ENCODE data around the gene CCL26.
"Not testable (repeated sequence)": the region's sequence is repeated elsewhere in the genome, so short reads cannot be mapped to it uniquely, and the experiment has no call there.

CCL26 gene

DNA sequence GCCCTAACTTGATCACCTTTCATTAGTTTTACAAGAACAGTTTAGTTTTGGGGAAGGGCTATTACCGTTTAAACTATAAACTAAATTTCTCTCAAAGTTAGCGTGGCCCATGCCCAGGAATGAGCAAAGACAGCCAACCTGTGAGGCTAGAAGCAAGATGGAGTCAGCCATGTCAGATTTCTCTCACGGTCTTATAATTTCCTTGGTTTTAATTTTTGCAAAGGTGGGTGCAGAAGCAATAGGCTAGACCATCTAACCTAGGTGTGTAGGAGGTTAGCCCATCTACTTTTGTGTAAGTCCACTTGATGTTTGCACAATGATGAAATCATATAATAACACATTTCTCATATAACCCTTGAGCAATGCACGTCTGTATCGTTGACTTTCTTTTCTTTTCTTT is 32.7 kb upstream of the CCL26 start:
- H3K27ac ChIP-seq, result no peak overlapping the region
- no peak for TF ChIP-seq ZFX (IDR thresholded peaks at IDR 0.05)
- TF ChIP-seq, protein P1, sequence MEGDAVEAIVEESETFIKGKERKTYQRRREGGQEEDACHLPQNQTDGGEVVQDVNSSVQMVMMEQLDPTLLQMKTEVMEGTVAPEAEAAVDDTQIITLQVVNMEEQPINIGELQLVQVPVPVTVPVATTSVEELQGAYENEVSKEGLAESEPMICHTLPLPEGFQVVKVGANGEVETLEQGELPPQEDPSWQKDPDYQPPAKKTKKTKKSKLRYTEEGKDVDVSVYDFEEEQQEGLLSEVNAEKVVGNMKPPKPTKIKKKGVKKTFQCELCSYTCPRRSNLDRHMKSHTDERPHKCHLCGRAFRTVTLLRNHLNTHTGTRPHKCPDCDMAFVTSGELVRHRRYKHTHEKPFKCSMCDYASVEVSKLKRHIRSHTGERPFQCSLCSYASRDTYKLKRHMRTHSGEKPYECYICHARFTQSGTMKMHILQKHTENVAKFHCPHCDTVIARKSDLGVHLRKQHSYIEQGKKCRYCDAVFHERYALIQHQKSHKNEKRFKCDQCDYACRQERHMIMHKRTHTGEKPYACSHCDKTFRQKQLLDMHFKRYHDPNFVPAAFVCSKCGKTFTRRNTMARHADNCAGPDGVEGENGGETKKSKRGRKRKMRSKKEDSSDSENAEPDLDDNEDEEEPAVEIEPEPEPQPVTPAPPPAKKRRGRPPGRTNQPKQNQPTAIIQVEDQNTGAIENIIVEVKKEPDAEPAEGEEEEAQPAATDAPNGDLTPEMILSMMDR (conservative IDR thresholded peaks at IDR 0.05), result no peak

DNA sequence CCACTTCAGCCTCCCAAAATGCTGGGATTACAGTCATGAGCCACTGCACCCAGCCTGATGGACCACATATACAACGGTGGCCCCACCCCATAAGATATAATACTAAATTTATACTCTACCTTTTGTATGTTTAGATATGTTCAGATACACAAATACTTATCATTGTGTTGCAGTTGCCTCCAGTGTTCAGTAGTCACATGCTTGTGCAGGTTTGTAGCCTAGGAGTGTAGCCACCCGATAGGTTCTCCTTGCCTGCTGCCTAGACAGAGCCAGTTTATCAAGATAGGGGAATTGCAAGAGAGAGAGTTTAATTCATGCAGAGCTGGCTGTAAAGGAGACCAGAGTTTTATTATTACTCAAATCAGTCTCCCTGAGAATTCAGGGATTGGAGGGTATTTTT is 32.0 kb upstream of the CCL26 start:
- H3K27ac ChIP-seq, result no peak overlapping the region
- TF ChIP-seq, protein P1 (conservative IDR thresholded peaks at IDR 0.05), result no peak
- no peak for TF ChIP-seq ZFX (IDR thresholded peaks at IDR 0.05)

DNA sequence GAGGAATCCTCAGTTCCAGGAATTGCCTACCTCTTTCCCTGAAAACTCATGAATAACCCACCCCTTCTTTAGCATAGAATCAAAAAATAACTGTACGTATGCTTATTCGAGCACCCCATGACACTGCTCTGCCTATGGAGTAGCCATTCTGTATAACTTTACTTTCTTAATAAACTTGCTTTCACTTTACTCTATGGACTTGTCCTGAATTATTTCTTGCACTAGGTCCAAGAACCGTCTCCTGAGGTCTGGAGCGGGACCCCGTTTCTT is 30.5 kb upstream of the CCL26 start:
- H3K27ac ChIP-seq, result no peak overlapping the region
- TF ChIP-seq, protein P1 (conservative IDR thresholded peaks at IDR 0.05), result no peak
- no peak for TF ChIP-seq ZFX (IDR thresholded peaks at IDR 0.05)

DNA sequence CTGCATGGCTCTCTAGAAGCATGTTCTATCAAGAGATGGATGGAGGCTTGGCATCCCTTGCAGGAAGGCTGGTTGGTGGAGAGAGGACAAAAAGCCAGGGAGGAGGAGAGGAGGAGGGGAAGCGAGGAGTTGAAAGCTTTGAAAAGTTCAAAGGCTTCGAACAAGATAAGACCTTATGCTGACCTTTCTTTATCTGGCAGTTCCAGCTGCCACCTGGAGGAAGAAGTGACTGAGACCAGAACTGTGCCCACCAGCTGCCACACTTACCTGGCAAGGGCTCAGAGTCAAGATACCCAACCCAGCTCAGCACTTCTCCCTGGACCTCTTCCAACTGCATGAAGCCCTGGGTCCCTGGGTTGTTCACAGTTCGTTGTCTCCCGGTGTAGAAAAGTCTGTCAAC is 26.8 kb upstream of the CCL26 start:
- TF ChIP-seq, protein P1 (conservative IDR thresholded peaks at IDR 0.05), result no peak
- no peak for TF ChIP-seq ZFX (IDR thresholded peaks at IDR 0.05)
- H3K27ac ChIP-seq, result no peak overlapping the region

DNA sequence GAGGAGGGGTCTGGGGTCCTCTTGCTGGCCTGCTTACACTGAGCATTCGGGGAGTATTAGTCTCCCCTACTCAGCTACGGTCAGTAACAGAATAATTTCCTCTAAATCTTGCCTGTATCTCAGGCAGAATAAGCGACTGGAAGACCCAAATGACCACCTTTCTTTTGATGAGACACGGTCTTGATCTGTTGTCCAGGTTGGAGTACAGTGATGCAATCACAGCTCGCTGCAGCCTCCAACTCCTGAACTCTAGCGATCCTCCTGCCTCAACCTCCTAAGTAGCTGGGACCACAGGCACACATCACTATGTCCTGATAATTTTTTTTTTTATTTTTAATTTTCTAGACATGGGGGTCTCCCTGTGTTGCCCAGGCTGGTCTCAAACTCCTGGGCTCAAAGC is 24.4 kb upstream of the CCL26 start:
- H3K27ac ChIP-seq, result no peak overlapping the region
- no peak for TF ChIP-seq ZFX (IDR thresholded peaks at IDR 0.05)
- TF ChIP-seq, protein P1 (conservative IDR thresholded peaks at IDR 0.05), result no peak

DNA sequence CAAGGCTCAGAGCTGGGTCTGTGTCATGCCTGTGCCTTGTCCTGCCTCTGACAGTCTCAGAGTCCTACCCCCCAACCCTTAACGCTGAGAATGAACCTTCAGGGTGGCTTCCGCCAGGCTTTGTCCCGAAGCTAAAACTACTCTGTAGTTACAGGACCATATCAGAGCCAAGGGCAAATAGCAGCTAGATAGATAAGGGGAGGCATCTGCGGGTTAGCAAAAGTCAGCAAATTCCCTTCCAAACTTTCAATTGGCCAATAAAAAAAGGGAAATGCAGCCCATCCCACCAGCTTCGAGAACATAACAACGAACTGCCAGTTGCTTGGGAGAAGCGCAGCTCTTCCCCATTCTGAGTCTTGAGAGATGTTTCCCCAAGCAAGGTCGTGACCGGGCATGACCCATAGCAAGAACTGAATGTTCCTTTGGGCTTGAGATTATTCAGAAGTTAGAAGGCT is 23.8 kb upstream of the CCL26 start:
- TF ChIP-seq ZFX (IDR thresholded peaks at IDR 0.05), result no peak
- TF ChIP-seq, protein P1 (conservative IDR thresholded peaks at IDR 0.05), result no peak
- no peak overlapping the region for H3K27ac ChIP-seq

DNA sequence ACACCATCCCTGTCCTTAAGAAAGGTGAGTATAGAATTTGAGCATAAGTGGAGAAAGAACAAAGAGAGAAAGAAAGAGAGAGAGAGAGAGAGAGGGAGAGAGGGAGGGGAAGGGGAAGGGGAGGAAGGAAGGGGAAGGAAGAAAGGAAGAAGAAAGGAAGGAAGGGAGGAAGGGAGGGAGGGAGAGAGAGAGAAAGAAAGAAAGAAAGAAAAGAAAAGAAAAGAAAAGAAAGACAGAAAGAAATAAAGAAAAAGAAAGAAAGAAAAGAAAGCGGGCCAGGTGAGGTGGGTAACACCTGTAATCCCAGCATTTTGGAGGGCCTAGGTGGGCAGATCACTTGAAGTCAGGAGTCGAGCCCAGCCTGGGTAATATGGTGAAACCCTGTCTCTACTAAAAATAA is 21.7 kb upstream of the CCL26 start:
- H3K27ac ChIP-seq, result no peak overlapping the region
- TF ChIP-seq, protein P1 (conservative IDR thresholded peaks at IDR 0.05), result no peak
- no peak for TF ChIP-seq ZFX (IDR thresholded peaks at IDR 0.05)

DNA sequence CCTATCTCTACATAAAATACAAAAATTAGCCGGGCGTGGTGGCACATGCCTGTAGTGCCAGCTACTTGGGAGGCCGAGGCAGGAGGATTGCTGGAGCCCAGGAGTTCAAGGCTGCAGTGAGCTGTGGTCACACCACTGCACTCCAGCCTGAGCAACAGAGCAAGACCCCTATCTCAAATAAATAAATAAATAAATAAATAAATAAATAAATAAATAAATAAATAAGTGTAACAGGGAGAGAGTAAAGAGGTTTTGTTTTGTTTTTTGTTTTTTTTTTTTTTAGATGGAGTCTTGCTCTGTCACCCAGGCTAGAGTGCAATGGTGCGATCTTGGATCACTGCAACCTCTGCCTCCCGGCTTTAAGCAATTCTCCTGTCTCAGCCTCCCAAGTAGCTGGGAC is 20.6 kb upstream of the CCL26 start:
- not testable (repeated sequence) for H3K27ac ChIP-seq

All from C4-2B (cell line).